Parathyroid adenoma (tissue), 2 donors: ENCODE data around the gene GARRE1.

ENCODE experiments used
- H2AFZ ChIP-seq: fragments of 300-600 bp; sonication (generic); one replicate; pipeline ENCODE4 v1.7.0; 2017; ENCODE audit warnings: antibody characterized with exemption, mild to moderate bottlenecking
- H3K27ac ChIP-seq: fragments of 300-600 bp; sonication (generic); one replicate; pipeline ENCODE4 v1.7.0; 2017
- H3K27me3 ChIP-seq: fragments of 300-600 bp; sonication (generic); one replicate; pipeline ENCODE4 v1.7.0; 2017; ENCODE audit warnings: low read length; ENCODE audit not compliant: control insufficient read depth, insufficient read depth
- H3K36me3 ChIP-seq: fragments of 300-600 bp; sonication (generic); one replicate; pipeline ENCODE4 v1.7.0; 2017; ENCODE audit warnings: low read length; ENCODE audit not compliant: control insufficient read depth, insufficient read depth
- H3K4me1 ChIP-seq: fragments of 300-600 bp; sonication (generic); one replicate; pipeline ENCODE4 v1.7.0; 2017; ENCODE audit warnings: control low read depth
- H3K4me2 ChIP-seq: fragments of 300-600 bp; sonication (generic); one replicate; pipeline ENCODE4 v1.7.0; 2017; ENCODE audit warnings: low read length
- H3K4me3 ChIP-seq: fragments of 300-600 bp; sonication (generic); one replicate; pipeline ENCODE4 v1.7.0; 2017; ENCODE audit warnings: low read depth, low read length
- H3K79me2 ChIP-seq: fragments of 300-600 bp; sonication (generic); one replicate; pipeline ENCODE4 v1.7.0; 2017; ENCODE audit warnings: control low read depth
- H3K9ac ChIP-seq: fragments of 300-600 bp; sonication (generic); one replicate; pipeline ENCODE4 v1.7.0; 2017; ENCODE audit warnings: mild to moderate bottlenecking
- H3K9me3 ChIP-seq: fragments of 300-600 bp; sonication (generic); one replicate; pipeline ENCODE4 v1.7.0; 2017; ENCODE audit warnings: low read length; ENCODE audit not compliant: control insufficient read depth
- TF ChIP-seq, protein P1 (sequence below): fragments of 300-600 bp; sonication (generic); IDR thresholded peaks from one replicate; pipeline ENCODE4 v1.7.0; 2017; ENCODE audit warnings: antibody characterized with exemption, mild to moderate bottlenecking
- donor health status: primary hyperparathyroidism.

Gene GARRE1

DNA sequence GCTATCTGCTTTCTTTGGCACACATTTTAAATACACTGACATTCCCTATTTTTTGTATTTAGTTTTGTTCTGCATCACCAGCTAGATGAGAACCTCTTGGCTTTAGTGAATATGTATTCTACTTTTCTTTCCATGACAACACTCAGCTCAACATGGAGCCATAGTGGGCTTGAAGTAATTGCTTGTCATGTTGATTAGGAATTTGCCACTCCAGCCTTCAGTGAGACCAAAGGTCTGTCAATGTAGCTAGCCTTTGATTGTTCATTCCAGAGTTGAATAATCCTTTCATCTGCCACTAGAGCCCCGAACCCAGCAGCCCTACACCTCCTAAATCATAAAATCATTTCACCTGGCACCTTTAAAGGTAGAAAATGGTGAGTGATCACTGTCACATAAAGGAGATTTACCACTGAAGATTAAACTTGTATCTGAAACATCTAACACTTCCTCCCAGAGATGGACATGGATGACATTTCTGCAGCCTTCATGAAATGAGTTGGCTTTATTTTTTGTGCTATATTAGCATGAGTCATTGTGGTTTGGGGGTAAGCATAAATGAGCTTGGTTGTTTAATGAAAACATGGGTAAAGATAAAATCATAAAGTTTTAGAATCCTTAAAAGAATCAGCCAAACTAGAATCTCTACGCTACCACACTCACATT, 29.2 kb upstream of the GARRE1 start:
- peaks cover 29% of the 10 kb centered on the region for H3K79me2 ChIP-seq
- no peak overlapping the region for H3K4me2 ChIP-seq
- H3K36me3 ChIP-seq = no peaks in the 10 kb centered on the region
- H2AFZ ChIP-seq = no peak overlapping the region
- H3K9me3 ChIP-seq = no peaks in the 10 kb centered on the region
- H3K27ac ChIP-seq = no peak overlapping the region
- H3K9ac ChIP-seq = no peak overlapping the region
- no peak overlapping the region for H3K4me3 ChIP-seq
- TF ChIP-seq, protein P1, sequence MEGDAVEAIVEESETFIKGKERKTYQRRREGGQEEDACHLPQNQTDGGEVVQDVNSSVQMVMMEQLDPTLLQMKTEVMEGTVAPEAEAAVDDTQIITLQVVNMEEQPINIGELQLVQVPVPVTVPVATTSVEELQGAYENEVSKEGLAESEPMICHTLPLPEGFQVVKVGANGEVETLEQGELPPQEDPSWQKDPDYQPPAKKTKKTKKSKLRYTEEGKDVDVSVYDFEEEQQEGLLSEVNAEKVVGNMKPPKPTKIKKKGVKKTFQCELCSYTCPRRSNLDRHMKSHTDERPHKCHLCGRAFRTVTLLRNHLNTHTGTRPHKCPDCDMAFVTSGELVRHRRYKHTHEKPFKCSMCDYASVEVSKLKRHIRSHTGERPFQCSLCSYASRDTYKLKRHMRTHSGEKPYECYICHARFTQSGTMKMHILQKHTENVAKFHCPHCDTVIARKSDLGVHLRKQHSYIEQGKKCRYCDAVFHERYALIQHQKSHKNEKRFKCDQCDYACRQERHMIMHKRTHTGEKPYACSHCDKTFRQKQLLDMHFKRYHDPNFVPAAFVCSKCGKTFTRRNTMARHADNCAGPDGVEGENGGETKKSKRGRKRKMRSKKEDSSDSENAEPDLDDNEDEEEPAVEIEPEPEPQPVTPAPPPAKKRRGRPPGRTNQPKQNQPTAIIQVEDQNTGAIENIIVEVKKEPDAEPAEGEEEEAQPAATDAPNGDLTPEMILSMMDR = no peak
- H3K4me1 ChIP-seq = no peaks in the 10 kb centered on the region
- no peaks in the 10 kb centered on the region for H3K27me3 ChIP-seq

DNA sequence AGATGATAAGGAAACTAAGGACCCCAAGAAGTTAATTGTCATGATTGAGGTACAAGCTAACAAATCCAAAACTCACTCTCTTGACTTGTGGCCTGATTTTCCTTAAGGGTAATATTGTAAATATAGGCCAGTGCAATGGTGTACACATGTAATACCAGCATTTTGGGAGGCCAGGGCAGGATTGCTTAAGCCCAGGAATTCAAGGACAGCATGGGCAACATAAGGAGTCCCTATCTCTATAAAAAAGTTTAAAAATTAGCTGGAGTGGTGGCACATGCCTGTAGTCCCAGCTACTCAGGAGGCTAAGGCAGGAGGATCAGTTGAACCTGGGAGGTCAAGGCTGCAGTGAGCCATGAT, 28.7 kb upstream of the GARRE1 start:
- Histone ChIP-seq H3K27me3 (no peaks in the 10 kb centered on the region), H3K79me2 (peaks cover 29% of the 10 kb centered on the region), H3K4me3 (no peak overlapping the region), H3K4me2 (no peak overlapping the region), H3K36me3 (no peaks in the 10 kb centered on the region), H3K4me1 (no peaks in the 10 kb centered on the region), H3K9ac (no peak overlapping the region), H3K27ac (no peak overlapping the region), H3K9me3 (no peaks in the 10 kb centered on the region), H2AFZ (no peak overlapping the region)
- TF ChIP-seq, protein P1 = no peak

DNA sequence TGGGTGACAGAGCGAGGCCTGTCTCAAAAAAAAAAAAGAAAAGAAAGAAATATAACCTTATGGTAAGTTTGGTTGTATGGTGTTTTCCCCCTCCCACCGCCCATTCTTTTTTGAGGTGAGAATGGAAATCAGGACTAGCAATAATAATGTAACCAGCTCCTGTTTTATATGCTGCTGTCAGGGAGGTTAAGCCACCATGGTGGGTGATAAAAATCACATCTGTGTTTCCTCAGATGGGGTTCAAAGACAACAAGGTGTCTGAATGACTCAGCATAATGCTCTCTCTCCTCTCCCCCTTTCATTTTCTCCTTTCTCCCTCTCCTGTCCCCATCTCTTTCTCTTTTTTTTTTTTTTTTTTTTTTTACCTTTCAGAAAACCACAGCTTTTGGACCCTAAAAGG, 28.3 kb upstream of the GARRE1 start:
- TF ChIP-seq, protein P1 = no peak
- peaks cover 28% of the 10 kb centered on the region for H3K79me2 ChIP-seq
- H3K4me3 ChIP-seq = no peak overlapping the region
- no peaks in the 10 kb centered on the region for H3K9me3 ChIP-seq
- no peaks in the 10 kb centered on the region for H3K27me3 ChIP-seq
- H3K27ac ChIP-seq = no peak overlapping the region
- no peaks in the 10 kb centered on the region for H3K4me1 ChIP-seq
- no peaks in the 10 kb centered on the region for H3K36me3 ChIP-seq
- H3K4me2 ChIP-seq = no peak overlapping the region
- no peak overlapping the region for H3K9ac ChIP-seq
- H2AFZ ChIP-seq = no peak overlapping the region

DNA sequence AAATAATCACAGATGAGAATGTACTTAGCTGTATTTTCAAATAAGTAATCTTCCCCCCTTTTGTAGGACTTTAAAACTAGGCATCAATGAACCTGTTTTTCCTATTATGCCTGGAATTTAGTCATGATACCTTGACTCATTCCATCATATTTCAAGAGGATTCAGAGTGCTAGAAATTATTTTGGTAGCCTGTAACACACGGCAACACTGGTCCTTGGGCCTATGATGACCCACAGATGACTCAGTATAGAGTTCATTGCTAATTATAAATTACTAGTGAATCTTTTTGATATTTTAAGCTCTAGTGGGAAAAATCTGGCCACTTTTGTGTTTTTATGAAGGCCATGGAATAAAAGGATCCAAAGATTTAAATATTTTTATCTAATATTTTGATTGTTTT, 26.0 kb upstream of the GARRE1 start:
- TF ChIP-seq, protein P1 = no peak
- Histone ChIP-seq H3K4me2 (no peak overlapping the region), H3K9me3 (no peaks in the 10 kb centered on the region), H3K4me1 (no peaks in the 10 kb centered on the region), H3K27me3 (no peaks in the 10 kb centered on the region), H2AFZ (no peak overlapping the region), H3K36me3 (no peaks in the 10 kb centered on the region), H3K79me2 (peaks cover 16% of the 10 kb centered on the region), H3K9ac (no peak overlapping the region), H3K4me3 (no peak overlapping the region), H3K27ac (no peak overlapping the region)

DNA sequence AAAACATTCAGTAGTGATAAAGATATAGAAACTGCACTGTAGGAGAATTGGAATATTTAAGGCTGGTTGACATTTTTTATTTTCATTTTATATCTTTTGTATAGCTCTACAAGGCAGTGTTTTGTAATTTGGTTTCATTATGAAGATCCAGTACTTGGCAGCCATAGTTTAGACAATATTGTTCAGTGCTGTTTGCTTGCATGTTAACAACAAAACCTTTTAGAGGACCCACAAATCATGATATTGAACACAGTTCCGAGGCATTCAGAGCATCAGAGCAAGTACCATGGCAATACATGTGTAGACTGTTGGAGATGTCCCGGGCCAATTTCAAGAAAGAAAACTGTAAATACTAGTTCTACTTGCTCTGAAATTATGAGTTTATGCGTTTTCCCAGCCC, 25.6 kb upstream of the GARRE1 start:
- TF ChIP-seq, protein P1 = no peak
- H3K9ac ChIP-seq = no peak overlapping the region
- no peak overlapping the region for H3K27ac ChIP-seq
- peaks cover 12% of the 10 kb centered on the region for H3K79me2 ChIP-seq
- H3K4me3 ChIP-seq = no peak overlapping the region
- H3K4me2 ChIP-seq = no peak overlapping the region
- H3K36me3 ChIP-seq = no peaks in the 10 kb centered on the region
- no peaks in the 10 kb centered on the region for H3K27me3 ChIP-seq
- no peak overlapping the region for H2AFZ ChIP-seq
- no peaks in the 10 kb centered on the region for H3K4me1 ChIP-seq
- no peaks in the 10 kb centered on the region for H3K9me3 ChIP-seq
